SK-N-SH (cell line): ENCODE measurements around the gene DISP2. TPM values are rescaled to one million over a fixed set of nuclear protein-coding genes. Genes with fewer than 3 reads are reported as not detected.

Experiments
- CTCF ChIA-PET: fragments of 300-600, 350-600 bp; formaldehyde crosslinking; extraction: SDS; loops from one replicate; lab custom pipeline; 2021; lab: Yijun Ruan, JAX
- POLR2A ChIA-PET: fragments of 350-600 bp; sonication (Branson Sonifier 250); formaldehyde crosslinking; extraction: SDS; loops from one replicate; lab custom pipeline; 2020; ENCODE audit warnings: antibody characterized with exemption, inconsistent platforms; lab: Yijun Ruan, JAX
- DNase-seq: peaks from one replicate; pipeline ENCODE4 v3.0.0; 2012
- H2AFZ ChIP-seq: fragments of 200-600 bp; sonication (generic); 2 replicates; pipeline ENCODE4 v1.8.1; 2016; ENCODE audit warnings: antibody characterized with exemption, mild to moderate bottlenecking, low read depth
- H3F3A ChIP-seq: fragments of 200-600 bp; sonication (generic); replicated peaks from 2 replicates; pipeline ENCODE3; 2016; ENCODE audit warnings: antibody characterized with exemption, mild to moderate bottlenecking; ENCODE audit not compliant: insufficient read depth
- H3K27ac ChIP-seq, 2 experiments: fragments of 200-500 bp in 1 of 2; fragments of 200-600 bp in 1 of 2; sonication (Bioruptor generic) in 1 of 2; sonication (generic), shearing (Covaris generic) in 1 of 2; 2 replicates each; pipeline versions ENCODE4 v1.5.1 to v1.6.1; 2014 to 2016; ENCODE audit warnings: low read depth in 2 of 2, inconsistent platforms in 1 of 2, low read length in 1 of 2, mild to moderate bottlenecking in 1 of 2, mixed read lengths in 1 of 2
- H3K27me3 ChIP-seq: fragments of 200-600 bp; sonication (generic), shearing (Covaris generic); 2 replicates; pipeline ENCODE4 v1.6.1; 2016; ENCODE audit warnings: mixed run types; ENCODE audit not compliant: insufficient read depth
- H3K36me3 ChIP-seq, 2 experiments: fragments of 200-500 bp in 1 of 2; fragments of 200-600 bp in 1 of 2; sonication (Bioruptor generic) in 1 of 2; sonication (generic) in 1 of 2; replicated peaks in 1 of 2; 2 replicates each; pipeline versions ENCODE3 to v1.5.1; 2014 to 2016; ENCODE audit warnings: low read length in 1 of 2, mild to moderate bottlenecking in 1 of 2; ENCODE audit not compliant: insufficient read depth in 2 of 2, control insufficient read depth in 1 of 2
- H3K4me1 ChIP-seq, 2 experiments: fragments of 200-500 bp in 1 of 2; fragments of 200-600 bp in 1 of 2; sonication (Bioruptor generic) in 1 of 2; sonication (generic), shearing (Covaris generic) in 1 of 2; 2 replicates each; pipeline versions ENCODE4 v1.5.1 to v1.6.1; 2014 to 2016; ENCODE audit warnings: low read depth in 1 of 2, low read length in 1 of 2, mixed run types in 1 of 2; ENCODE audit not compliant: insufficient read depth in 2 of 2, control insufficient read depth in 1 of 2
- H3K4me2 ChIP-seq: fragments of 200-600 bp; sonication (generic), shearing (Covaris generic); 2 replicates; pipeline ENCODE4 v1.6.1; 2017; ENCODE audit warnings: mixed run types
- H3K4me3 ChIP-seq, 2 experiments: fragments of 200-500 bp in 1 of 2; fragments of 200-600 bp in 1 of 2; sonication (Bioruptor generic) in 1 of 2; sonication (generic), shearing (Covaris generic) in 1 of 2; 2 replicates each; pipeline versions ENCODE4 v1.5.1 to v1.8.1; 2014 to 2016; ENCODE audit warnings: low read depth in 2 of 2, inconsistent platforms in 1 of 2, low read length in 1 of 2, mild to moderate bottlenecking in 1 of 2, mixed read lengths in 1 of 2, moderate library complexity in 1 of 2
- H3K79me2 ChIP-seq: fragments of 200-600 bp; sonication (generic); 2 replicates; pipeline ENCODE4 v1.8.1; 2017; ENCODE audit warnings: mild to moderate bottlenecking; ENCODE audit not compliant: insufficient read depth
- H3K9ac ChIP-seq: fragments of 200-600 bp; sonication (generic); 2 replicates; pipeline ENCODE4 v1.6.1; 2017; ENCODE audit warnings: mixed run types
- H3K9me2 ChIP-seq: fragments of 200-600 bp; sonication (generic); 2 replicates; pipeline ENCODE4 v1.6.1; 2017; ENCODE audit warnings: mixed run types
- H3K9me3 ChIP-seq: fragments of 200-600 bp; sonication (generic); 2 replicates; pipeline ENCODE4 v1.6.1; 2017; ENCODE audit warnings: mixed run types, mild to moderate bottlenecking, moderate library complexity
- H4K20me1 ChIP-seq: fragments of 200-600 bp; sonication (generic); 2 replicates; pipeline ENCODE4 v1.6.1; 2017; ENCODE audit warnings: mild to moderate bottlenecking, mixed run types; ENCODE audit not compliant: insufficient read depth
- FOXJ3 ChIP-seq: sonication (generic); formaldehyde crosslinking; IDR thresholded peaks from 2 replicates; pipeline ENCODE4 v1.5.1; 2020; ENCODE audit warnings: mild to moderate bottlenecking, missing genetic modification reagents
- FOXM1 ChIP-seq: IDR thresholded peaks from 2 replicates; pipeline ENCODE4 v1.4.0; 2012; ENCODE audit warnings: low read depth, mild to moderate bottlenecking
- GABPA ChIP-seq: IDR thresholded peaks from 2 replicates; pipeline ENCODE4 v1.4.0; 2012; ENCODE audit warnings: low read depth, mild to moderate bottlenecking
- JUND ChIP-seq: IDR thresholded peaks from 2 replicates; pipeline ENCODE4 v1.4.0; 2012
- MXI1 ChIP-seq: IDR thresholded peaks from 2 replicates; pipeline ENCODE4 v1.6.1; 2012; ENCODE audit warnings: mild to moderate bottlenecking, low read depth, low read length, improper control_type of control experiment
- NFIC ChIP-seq: IDR thresholded peaks from 2 replicates; pipeline ENCODE4 v1.4.0; 2012; ENCODE audit warnings: borderline replicate concordance
- POLR2AphosphoS5 ChIP-seq: IDR thresholded peaks from 2 replicates; pipeline ENCODE4 v1.6.1; 2012; ENCODE audit warnings: low read depth, low read length
- RAD21 ChIP-seq: IDR thresholded peaks from 2 replicates; pipeline ENCODE4 v1.6.1; 2012; ENCODE audit warnings: mild to moderate bottlenecking, low read length
- SIN3A ChIP-seq: IDR thresholded peaks from 2 replicates; pipeline ENCODE4 v1.6.1; 2012; ENCODE audit warnings: low read depth, mild to moderate bottlenecking, low read length, moderate library complexity, borderline replicate concordance
- TCF12 ChIP-seq: IDR thresholded peaks from 2 replicates; pipeline ENCODE4 v1.4.0; 2012
- USF1 ChIP-seq: IDR thresholded peaks from 2 replicates; pipeline ENCODE4 v1.4.0; 2012; ENCODE audit warnings: low read depth, borderline replicate concordance
- YY1 ChIP-seq: IDR thresholded peaks from 2 replicates; pipeline ENCODE4 v1.4.0; 2012; ENCODE audit warnings: low read depth, mild to moderate bottlenecking
- WGBS: methylation state at CpG from one replicate; pipeline ENCODE4 v1.1.6; 2017; ENCODE audit warnings: low lambda C conversion rate; 5-methylcytosine and 5-hydroxymethylcytosine counted together
- polyA plus RNA-seq, 3 experiments: library from polyadenylated mRNA; depleted of rRNA; stranded (reverse); fragments of >200 nt; gene quantifications; 2 replicates each; pipeline ENCODE4 v1.2.3, GENCODE V29; 2012
- TF ChIP-seq, protein P1 (sequence below): fragments of 150-350 bp; IDR thresholded peaks from 2 replicates; pipeline ENCODE4 v1.6.1; 2017; ENCODE audit warnings: antibody characterized with exemption, low read length, low read depth, borderline replicate concordance
- TF ChIP-seq, protein P2 (sequence below): IDR thresholded peaks from 2 replicates; pipeline ENCODE4; 2012

The DISP2 gene
- polyA plus RNA-seq, 1 of the 3 experiments (the other 2 are of a cell fraction): 0.12 TPM

GRCh38 chr15:40420071-40420713 is 62.2 kb downstream of the DISP2 start:
- Histone ChIP-seq H3F3A (peaks cover 15% of the 10 kb centered on the region), H3K9me3 (no peaks in the 10 kb centered on the region), H3K9ac (no peak overlapping the region), H3K27me3 (no peaks in the 10 kb centered on the region), H2AFZ (no peak overlapping the region), H3K4me1 (peaks cover 0 to 20% of the 10 kb centered on the region in 2 experiments; a peak in 1 of 4 replicates), H3K79me2 (no peaks in the 10 kb centered on the region), H4K20me1 (no peaks in the 10 kb centered on the region), H3K36me3 (peaks cover 7 to 12% of the 10 kb centered on the region in 2 experiments), H3K4me3 (no peak overlapping the region), H3K4me2 (no peak overlapping the region), H3K9me2 (no peaks in the 10 kb centered on the region), H3K27ac (peak overlapping the region in 1 of 2 experiments; percentile 44; a peak in 1 of 4 replicates)
- WGBS: 85% methylated on average over 11 of the region's 11 CpGs
- TF ChIP-seq TCF12: no peak
- 0 out of 2 replicates have a peak, but pooled peaks have one; percentile 2 for TF ChIP-seq POLR2AphosphoS5
- POLR2A ChIA-PET: interaction anchor here (0.5 to 1.2 kb wide), 3 partner anchors 14 to 81 kb away, joined by 3 to 4 read pairs (median 3); partner anchors contain the start of gene IVD
- DNase-seq: no peak
- CTCF ChIA-PET: interaction anchor here (1.0 to 16.9 kb wide), 10 partner anchors 11 to 145 kb away, joined by 3 to 299 read pairs (median 10); partner anchors contain the start of genes CCDC9B and INAFM2

GRCh38 chr15:40420793-40421192 is 62.8 kb downstream of the DISP2 start:
- ChIA-PET POLR2A (interaction anchor here (0.5 kb wide), 1 partner anchor 70 kb away, joined by 4 read pairs; no protein-coding TSS in a partner anchor), CTCF (interaction anchor here (1.0 to 16.9 kb wide), 21 partner anchors 10 to 157 kb away, joined by 3 to 299 read pairs (median 8); partner anchors contain the start of genes CCDC9B, INAFM2 and IVD)
- Histone ChIP-seq H3K4me3 (no peak overlapping the region), H3K27me3 (no peaks in the 10 kb centered on the region), H3K27ac (no peak overlapping the region; a peak in 1 of 4 replicates), H3K36me3 (peaks cover 5 to 6% of the 10 kb centered on the region in 2 experiments), H3K4me2 (no peak overlapping the region), H4K20me1 (no peaks in the 10 kb centered on the region), H3K9me2 (no peaks in the 10 kb centered on the region), H3K4me1 (peaks cover 0 to 20% of the 10 kb centered on the region in 2 experiments; a peak in 1 of 4 replicates), H3F3A (peaks cover 15% of the 10 kb centered on the region), H3K9ac (no peak overlapping the region), H2AFZ (no peak overlapping the region), H3K79me2 (no peaks in the 10 kb centered on the region), H3K9me3 (no peaks in the 10 kb centered on the region)
- no peak for DNase-seq
- TF ChIP-seq NFIC (peak; percentile 39; the same call in 1 of the 2 replicates), USF1 (no peak)
- WGBS: 96% methylated on average over 3 of the region's 3 CpGs

DNA sequence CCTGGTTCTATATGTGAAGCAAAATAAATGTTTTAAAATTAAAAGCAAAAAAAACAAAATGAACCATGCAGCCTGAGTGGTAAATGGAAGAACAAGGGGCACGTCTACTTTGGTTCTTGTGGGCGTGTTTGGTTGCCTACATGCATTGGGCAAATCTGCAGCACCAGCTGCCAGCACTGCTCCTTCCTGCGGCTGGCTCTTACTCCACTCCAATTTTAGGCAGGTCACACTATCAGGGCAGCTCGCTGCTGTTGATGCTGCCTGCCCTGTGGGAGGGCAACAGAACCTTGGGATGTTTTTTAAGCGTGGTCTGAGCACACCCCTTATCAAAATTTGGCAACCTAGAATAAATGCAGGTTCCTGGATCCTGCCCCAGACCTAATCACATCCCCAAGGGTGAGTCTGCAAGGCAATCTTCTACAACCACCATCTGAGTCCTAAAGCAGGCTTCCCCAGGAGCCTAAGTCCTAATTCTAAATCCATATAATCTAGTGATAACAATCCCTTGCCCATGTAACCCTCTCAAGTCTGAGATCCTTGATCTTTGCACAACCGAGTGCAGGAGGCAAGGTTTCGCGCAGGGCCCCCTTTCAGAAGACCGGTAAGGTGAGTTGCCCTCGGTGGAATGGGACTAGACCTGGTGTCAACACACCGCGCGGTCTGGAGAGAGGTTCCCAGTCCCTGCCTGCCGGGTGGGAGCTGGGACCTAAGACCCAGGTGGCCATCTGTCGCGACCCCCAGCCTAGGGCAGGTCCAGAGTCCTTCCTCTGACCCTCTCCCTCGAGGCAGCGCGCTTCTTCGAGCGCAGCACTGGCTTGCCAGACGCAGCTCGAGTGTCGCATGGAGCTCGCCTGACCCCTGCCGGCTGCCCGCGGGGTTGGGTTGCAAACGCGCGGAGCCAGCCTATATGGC is 63.5 kb downstream of the DISP2 start:
- Histone ChIP-seq H3K9ac (no peak overlapping the region), H3K27ac (no peak overlapping the region), H3K9me3 (no peaks in the 10 kb centered on the region), H3K79me2 (no peaks in the 10 kb centered on the region), H4K20me1 (no peaks in the 10 kb centered on the region), H3K9me2 (no peaks in the 10 kb centered on the region), H3K4me3 (peak overlapping the region in 1 of 2 experiments; percentile 39; a peak in 1 of 4 replicates), H3K4me1 (peaks cover 0 to 20% of the 10 kb centered on the region in 2 experiments; a peak in 1 of 4 replicates), H3F3A (peaks cover 15% of the 10 kb centered on the region), H3K36me3 (peaks cover 3 to 5% of the 10 kb centered on the region in 2 experiments), H2AFZ (no peak overlapping the region), H3K4me2 (no peak overlapping the region), H3K27me3 (no peaks in the 10 kb centered on the region)
- CTCF ChIA-PET: interaction anchor here (0.6 to 16.9 kb wide), 52 partner anchors 8 to 819 kb away, joined by 3 to 299 read pairs (median 4); partner anchors contain the start of genes BAHD1, CCDC9B, INAFM2 and IVD
- 51% methylated on average over 15 of the region's 31 CpGs for WGBS
- DNase-seq: peak; percentile 91
- POLR2A ChIA-PET: interaction anchor here (1.2 kb wide), 1 partner anchor 77 kb away, joined by 3 read pairs; no protein-coding TSS in a partner anchor
- TF ChIP-seq YY1: no peak
- no peak for TF ChIP-seq FOXJ3 (CRISPR knock-in tag)
- no peak for TF ChIP-seq JUND
- TF ChIP-seq SIN3A: no peak
- no peak for TF ChIP-seq NFIC
- TF ChIP-seq, protein P1, sequence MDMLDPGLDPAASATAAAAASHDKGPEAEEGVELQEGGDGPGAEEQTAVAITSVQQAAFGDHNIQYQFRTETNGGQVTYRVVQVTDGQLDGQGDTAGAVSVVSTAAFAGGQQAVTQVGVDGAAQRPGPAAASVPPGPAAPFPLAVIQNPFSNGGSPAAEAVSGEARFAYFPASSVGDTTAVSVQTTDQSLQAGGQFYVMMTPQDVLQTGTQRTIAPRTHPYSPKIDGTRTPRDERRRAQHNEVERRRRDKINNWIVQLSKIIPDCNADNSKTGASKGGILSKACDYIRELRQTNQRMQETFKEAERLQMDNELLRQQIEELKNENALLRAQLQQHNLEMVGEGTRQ: no peak
- TF ChIP-seq RAD21: peak; percentile 93
- no peak for TF ChIP-seq FOXM1
- TF ChIP-seq, protein P2, sequence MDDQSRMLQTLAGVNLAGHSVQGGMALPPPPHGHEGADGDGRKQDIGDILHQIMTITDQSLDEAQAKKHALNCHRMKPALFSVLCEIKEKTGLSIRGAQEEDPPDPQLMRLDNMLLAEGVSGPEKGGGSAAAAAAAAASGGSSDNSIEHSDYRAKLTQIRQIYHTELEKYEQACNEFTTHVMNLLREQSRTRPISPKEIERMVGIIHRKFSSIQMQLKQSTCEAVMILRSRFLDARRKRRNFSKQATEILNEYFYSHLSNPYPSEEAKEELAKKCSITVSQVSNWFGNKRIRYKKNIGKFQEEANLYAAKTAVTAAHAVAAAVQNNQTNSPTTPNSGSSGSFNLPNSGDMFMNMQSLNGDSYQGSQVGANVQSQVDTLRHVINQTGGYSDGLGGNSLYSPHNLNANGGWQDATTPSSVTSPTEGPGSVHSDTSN: no peak
- no peak for TF ChIP-seq MXI1
- TF ChIP-seq GABPA: no peak
